ENCODE measurements around the gene MAML2. TPM values are rescaled to one million over a fixed set of nuclear protein-coding genes. Genes with fewer than 3 reads are reported as not detected.

MAML2 gene
- total and polyA plus RNA-seq, 8 donors = 2.4 to 11.8 (median 4.1) TPM

GRCh38 chr11:96267496-96268032 lies 75.4 kb downstream of the MAML2 start:
- no peak for FAIRE-seq
- TF ChIP-seq, protein P1, sequence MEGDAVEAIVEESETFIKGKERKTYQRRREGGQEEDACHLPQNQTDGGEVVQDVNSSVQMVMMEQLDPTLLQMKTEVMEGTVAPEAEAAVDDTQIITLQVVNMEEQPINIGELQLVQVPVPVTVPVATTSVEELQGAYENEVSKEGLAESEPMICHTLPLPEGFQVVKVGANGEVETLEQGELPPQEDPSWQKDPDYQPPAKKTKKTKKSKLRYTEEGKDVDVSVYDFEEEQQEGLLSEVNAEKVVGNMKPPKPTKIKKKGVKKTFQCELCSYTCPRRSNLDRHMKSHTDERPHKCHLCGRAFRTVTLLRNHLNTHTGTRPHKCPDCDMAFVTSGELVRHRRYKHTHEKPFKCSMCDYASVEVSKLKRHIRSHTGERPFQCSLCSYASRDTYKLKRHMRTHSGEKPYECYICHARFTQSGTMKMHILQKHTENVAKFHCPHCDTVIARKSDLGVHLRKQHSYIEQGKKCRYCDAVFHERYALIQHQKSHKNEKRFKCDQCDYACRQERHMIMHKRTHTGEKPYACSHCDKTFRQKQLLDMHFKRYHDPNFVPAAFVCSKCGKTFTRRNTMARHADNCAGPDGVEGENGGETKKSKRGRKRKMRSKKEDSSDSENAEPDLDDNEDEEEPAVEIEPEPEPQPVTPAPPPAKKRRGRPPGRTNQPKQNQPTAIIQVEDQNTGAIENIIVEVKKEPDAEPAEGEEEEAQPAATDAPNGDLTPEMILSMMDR (IDR thresholded peaks at IDR 0.05) = no peak
- no peaks in the 10 kb centered on the region for H3K27me3 ChIP-seq
- 29 to 37% methylated on average over 2 of the region's 2 CpGs for WGBS, 2 donors
- H3K9me3 ChIP-seq = no peaks in the 10 kb centered on the region
- no peak for DNase-seq
- peak overlapping the region in 2 of 4 donors; percentile 49 to 62 for H3K27ac ChIP-seq
- H3K36me3 ChIP-seq = no peaks in the 10 kb centered on the region
- ATAC-seq = peak in 3 of 4 donors; percentile 15 to 41 (median 34)
- intact Hi-C loops (cut with DNase I) = no loop called here
- H3K4me1 ChIP-seq = peaks cover 0 to 6% (median 5%) of the 10 kb centered on the region in 3 donors
- no peak overlapping the region for H3K4me3 ChIP-seq

DNA sequence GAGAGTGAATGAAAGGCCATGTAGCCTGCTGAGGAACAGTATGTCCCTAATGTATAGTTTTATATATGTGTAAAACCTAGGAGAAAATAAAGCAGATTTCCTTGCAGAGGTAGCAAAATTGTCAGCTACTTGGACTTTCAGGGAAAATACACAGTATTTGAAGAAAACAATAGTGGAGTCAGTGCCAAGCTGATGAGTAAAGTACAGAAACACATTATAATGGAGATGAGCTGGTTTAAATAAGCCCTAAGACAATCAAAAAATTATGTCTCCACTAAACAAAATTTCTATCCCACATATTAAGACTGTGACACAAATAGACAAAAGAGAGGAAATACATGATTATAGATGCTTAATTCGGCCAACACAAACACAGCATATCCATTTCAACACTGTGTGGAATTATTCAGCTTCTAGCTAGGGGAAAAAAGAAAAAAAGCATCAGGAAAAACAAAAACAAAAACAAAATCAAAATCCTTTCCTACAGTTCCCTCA lies 75.9 kb downstream of the MAML2 start:
- Histone ChIP-seq H3K4me3 (no peak overlapping the region), H3K27ac (peak overlapping the region in 2 of 4 donors; percentile 49 to 62), H3K4me1 (peaks cover 0 to 5% (median under 1%) of the 10 kb centered on the region in 3 donors), H3K36me3 (no peaks in the 10 kb centered on the region), H3K27me3 (no peaks in the 10 kb centered on the region), H3K9me3 (no peaks in the 10 kb centered on the region)
- no peak for ATAC-seq
- DNase-seq = no peak
- no peak for FAIRE-seq
- intact Hi-C loops (cut with DNase I) = no loop called here
- WGBS, 2 donors = 47 to 52% methylated on average over 1 of the region's 1 CpG
- TF ChIP-seq, protein P1 (IDR thresholded peaks at IDR 0.05) = no peak

DNA sequence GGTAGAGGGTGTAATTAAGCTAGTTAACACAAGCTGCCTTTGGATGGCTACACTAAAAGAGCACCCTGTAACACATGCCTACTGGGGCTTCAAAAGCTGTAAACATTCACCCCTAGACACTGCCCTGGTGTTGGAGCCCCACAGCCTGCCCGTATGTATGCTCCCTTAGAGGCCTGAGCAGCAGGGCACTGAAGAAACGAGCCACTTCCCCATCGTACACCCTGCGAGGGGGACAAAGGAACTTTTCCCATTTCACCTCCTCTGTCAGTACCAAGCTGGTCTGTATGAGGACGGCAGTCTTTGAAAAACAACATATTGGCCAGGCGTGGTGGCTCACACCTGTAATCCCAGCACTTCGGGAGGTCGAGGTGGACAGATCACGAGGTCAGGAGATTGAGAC lies 77.0 kb downstream of the MAML2 start:
- ATAC-seq = peak in 1 of 4 donors; percentile 39
- WGBS, 2 donors = 75 to 89% methylated on average over 9 of the region's 9 CpGs
- intact Hi-C loops (cut with DNase I) = no loop called here
- Histone ChIP-seq H3K27ac (no peak overlapping the region), H3K36me3 (no peaks in the 10 kb centered on the region), H3K4me1 (peaks cover 0 to 5% (median 0%) of the 10 kb centered on the region in 3 donors), H3K27me3 (no peaks in the 10 kb centered on the region), H3K9me3 (no peaks in the 10 kb centered on the region), H3K4me3 (no peak overlapping the region)
- no peak for FAIRE-seq
- no peak for DNase-seq
- TF ChIP-seq, protein P1 (IDR thresholded peaks at IDR 0.05) = no peak

GRCh38 chr11:96265220-96265737 lies 77.7 kb downstream of the MAML2 start:
- ATAC-seq = peak in 3 of 4 donors; percentile 14 to 61 (median 22)
- DNase-seq = no peak
- Histone ChIP-seq H3K4me1 (peaks cover 0 to 5% (median 0%) of the 10 kb centered on the region in 3 donors), H3K4me3 (no peak overlapping the region), H3K27ac (no peak overlapping the region), H3K27me3 (no peaks in the 10 kb centered on the region), H3K9me3 (no peaks in the 10 kb centered on the region), H3K36me3 (no peaks in the 10 kb centered on the region)
- FAIRE-seq = no peak
- intact Hi-C loops (cut with DNase I) = no loop called here
- TF ChIP-seq, protein P1 (IDR thresholded peaks at IDR 0.05) = no peak
- WGBS, 2 donors = 58 to 67% methylated on average over 8 of the region's 8 CpGs

DNA sequence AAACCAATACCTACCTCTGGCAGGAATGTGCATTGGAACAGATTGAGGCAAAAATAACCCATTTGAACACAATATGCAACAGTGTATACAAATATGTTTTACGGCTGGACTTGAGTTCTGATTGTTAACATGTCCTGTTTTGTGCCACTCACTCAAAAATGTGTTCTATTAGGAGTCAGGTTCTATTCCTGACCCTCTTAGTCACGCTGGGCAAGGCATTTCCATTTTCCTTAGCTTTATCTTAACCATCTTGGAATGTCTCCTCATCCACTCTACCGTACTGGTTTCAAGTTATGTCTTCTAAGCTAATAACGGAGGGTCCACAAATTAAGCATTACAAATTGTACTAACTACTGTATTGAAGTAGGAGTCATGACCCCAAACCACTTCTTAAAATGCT lies 78.6 kb downstream of the MAML2 start:
- WGBS, 2 donors = 69 to 89% methylated on average over 4 of the region's 4 CpGs
- FAIRE-seq = no peak
- Histone ChIP-seq H3K4me1 (peaks cover 0 to 5% (median 0%) of the 10 kb centered on the region in 3 donors), H3K36me3 (no peaks in the 10 kb centered on the region), H3K9me3 (no peaks in the 10 kb centered on the region), H3K4me3 (no peak overlapping the region), H3K27me3 (no peaks in the 10 kb centered on the region), H3K27ac (no peak overlapping the region)
- ATAC-seq = no peak
- intact Hi-C loops (cut with DNase I) = no loop called here
- TF ChIP-seq, protein P1 (IDR thresholded peaks at IDR 0.05) = no peak
- DNase-seq = no peak

Data from pancreas (tissue), 10 donors.